Gastrocnemius medialis (tissue), 4 donors: ENCODE measurements around the gene GPC4. TPM values are rescaled to one million over a fixed set of nuclear protein-coding genes. Genes with fewer than 3 reads are reported as not detected.

ENCODE experiments used
- ATAC-seq, 2 donors: fragments of 150-250 bp; one replicate each; pipeline ENCODE4 v1.9.1; 2016
- DNase-seq, 2 donors: peaks; one replicate each; pipeline ENCODE4 v3.0.0-alpha.2; 2019
- H3K27ac ChIP-seq, 4 donors: fragments of 200-600 bp; sonication (generic); 1 replicate in 1 of 4; 2 replicates in 3 of 4; pipeline ENCODE4 v1.5.1; 2016 to 2018; ENCODE audit warnings: mild to moderate bottlenecking in 2 of 4, moderate library complexity in 1 of 4
- H3K27me3 ChIP-seq, 3 donors: fragments of 200-600 bp; sonication (generic) in 2 of 3; 1 replicate in 1 of 3; 2 replicates in 2 of 3; pipeline versions ENCODE4 v1.5.1 to v1.6.0; 2016 to 2019; ENCODE audit warnings: mild to moderate bottlenecking in 1 of 3, moderate library complexity in 1 of 3
- H3K36me3 ChIP-seq, 2 donors: fragments of 200-600 bp; sonication (generic) in 1 of 2; one replicate each; pipeline ENCODE4 v1.5.1; 2017 to 2018
- H3K4me1 ChIP-seq, 2 donors: fragments of 200-600 bp; sonication (generic) in 1 of 2; one replicate each; pipeline ENCODE4 v1.5.1; 2016 to 2017; ENCODE audit warnings: mild to moderate bottlenecking in 2 of 2
- H3K4me3 ChIP-seq, 4 donors: fragments of 200-600 bp; sonication (generic) in 3 of 4; 1 replicate in 1 of 4; 2 replicates in 3 of 4; pipeline ENCODE4 v1.5.1; 2016 to 2019; ENCODE audit warnings: mild to moderate bottlenecking in 2 of 4
- H3K9me3 ChIP-seq, 3 donors: fragments of 200-600 bp; sonication (generic) in 2 of 3; 1 replicate in 1 of 3; 2 replicates in 2 of 3; pipeline ENCODE4 v1.5.1; 2016 to 2019
- POLR2A ChIP-seq, 2 donors: fragments of 450-650 bp; IDR thresholded peaks; one replicate each; pipeline ENCODE4 v1.6.1; 2017; ENCODE audit warnings: antibody characterized with exemption in 2 of 2, mild to moderate bottlenecking in 2 of 2, moderate library complexity in 2 of 2
- in situ Hi-C, 4 donors: fragments of 200-750 bp; cut with MboI; loops; one replicate each; pipeline versions ENCODE4 v1.15.0 to v1.8.0; 2017; ENCODE audit warnings: low sequenced_read_pairs in 4 of 4
- intact Hi-C: fragments of 100-400 bp; cut with DNase I; formaldehyde crosslinking; loops from one replicate; pipeline ENCODE4 v1.15.1; 2023; ENCODE audit warnings: low total_unique reads
- total RNA-seq, 4 donors: library from RNA; depleted of rRNA; stranded (reverse); fragments of >200 nt; gene quantifications; one replicate each; pipeline versions ENCODE4 v1.1.0 to v1.2.3, GENCODE V29; 2016
- TF ChIP-seq, protein P1 (sequence below), 5 experiments: fragments of 450-650 bp in 3 of 5; fragments of 200-600 bp in 2 of 5; sonication (generic) in 2 of 5; IDR thresholded peaks in 4 of 5; conservative IDR thresholded peaks in 1 of 5; 1 replicate in 4 of 5; 2 replicates in 1 of 5; pipeline ENCODE4 v1.5.1; 2016 to 2019; ENCODE audit warnings: antibody characterized with exemption in 5 of 5, mild to moderate bottlenecking in 3 of 5, moderate library complexity in 3 of 5

The GPC4 gene
- total RNA-seq, 4 donors from 2014 or later, result 3.1 to 14.9 (median 9.6) TPM

DNA sequence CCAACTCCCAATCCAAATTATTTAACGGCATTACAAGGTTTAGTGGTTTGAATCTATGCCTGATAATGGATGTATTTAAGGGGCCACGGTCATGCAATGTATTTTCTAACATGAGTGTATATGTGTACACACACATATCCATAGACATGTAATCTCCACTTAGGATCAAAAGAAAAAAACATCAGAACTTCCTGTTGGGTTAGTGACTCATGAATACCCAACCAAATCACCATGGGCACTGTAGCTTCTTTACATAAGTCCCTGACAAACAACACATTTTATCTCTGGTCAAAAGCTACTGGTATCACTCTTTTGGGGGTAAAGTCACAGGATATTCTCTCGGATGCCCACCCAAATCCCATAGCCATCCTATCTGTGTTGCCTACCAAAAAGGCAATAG is 160.6 kb downstream of the GPC4 start:
- no peaks in the 10 kb centered on the region for H3K36me3 ChIP-seq
- no peaks in the 10 kb centered on the region for H3K9me3 ChIP-seq
- TF ChIP-seq, protein P1, sequence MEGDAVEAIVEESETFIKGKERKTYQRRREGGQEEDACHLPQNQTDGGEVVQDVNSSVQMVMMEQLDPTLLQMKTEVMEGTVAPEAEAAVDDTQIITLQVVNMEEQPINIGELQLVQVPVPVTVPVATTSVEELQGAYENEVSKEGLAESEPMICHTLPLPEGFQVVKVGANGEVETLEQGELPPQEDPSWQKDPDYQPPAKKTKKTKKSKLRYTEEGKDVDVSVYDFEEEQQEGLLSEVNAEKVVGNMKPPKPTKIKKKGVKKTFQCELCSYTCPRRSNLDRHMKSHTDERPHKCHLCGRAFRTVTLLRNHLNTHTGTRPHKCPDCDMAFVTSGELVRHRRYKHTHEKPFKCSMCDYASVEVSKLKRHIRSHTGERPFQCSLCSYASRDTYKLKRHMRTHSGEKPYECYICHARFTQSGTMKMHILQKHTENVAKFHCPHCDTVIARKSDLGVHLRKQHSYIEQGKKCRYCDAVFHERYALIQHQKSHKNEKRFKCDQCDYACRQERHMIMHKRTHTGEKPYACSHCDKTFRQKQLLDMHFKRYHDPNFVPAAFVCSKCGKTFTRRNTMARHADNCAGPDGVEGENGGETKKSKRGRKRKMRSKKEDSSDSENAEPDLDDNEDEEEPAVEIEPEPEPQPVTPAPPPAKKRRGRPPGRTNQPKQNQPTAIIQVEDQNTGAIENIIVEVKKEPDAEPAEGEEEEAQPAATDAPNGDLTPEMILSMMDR (IDR thresholded peaks at IDR 0.05 in 4 of 5, conservative IDR thresholded peaks at IDR 0.05 in 1 of 5), result no peak
- no peak for TF ChIP-seq POLR2A (IDR thresholded peaks at IDR 0.05)
- H3K4me3 ChIP-seq, result no peak overlapping the region
- ATAC-seq (no peak), DNase-seq (no peak)
- intact Hi-C loops, result no loop called here
- H3K27me3 ChIP-seq, result no peaks in the 10 kb centered on the region
- H3K4me1 ChIP-seq, result no peaks in the 10 kb centered on the region
- no peak overlapping the region for H3K27ac ChIP-seq
- in situ Hi-C loops, result no loop called here

DNA sequence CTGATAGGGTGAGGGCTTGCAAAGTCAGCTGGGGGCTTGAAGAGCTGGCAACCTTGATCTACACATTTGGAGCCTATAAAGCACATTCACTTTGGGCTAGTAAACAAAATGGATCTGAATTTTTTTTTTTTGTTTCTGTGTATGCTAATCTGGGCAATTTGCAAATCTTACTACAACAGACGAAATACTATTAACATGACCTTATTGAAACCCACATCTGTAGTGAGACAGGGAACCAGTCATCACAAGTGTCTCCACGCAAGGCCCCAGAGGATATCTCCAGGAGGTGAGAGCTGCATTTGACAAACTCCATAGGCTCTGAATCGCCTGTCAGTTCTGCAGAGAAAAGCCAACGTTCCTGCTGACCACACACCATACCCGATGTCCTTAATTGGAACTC is 164.1 kb downstream of the GPC4 start:
- no peak overlapping the region for H3K27ac ChIP-seq
- H3K9me3 ChIP-seq, result peaks cover 0 to 10% (median 0%) of the 10 kb centered on the region in 3 donors
- no peak for ATAC-seq
- TF ChIP-seq, protein P1 (IDR thresholded peaks at IDR 0.05 in 4 of 5, conservative IDR thresholded peaks at IDR 0.05 in 1 of 5), result no peak
- TF ChIP-seq POLR2A (IDR thresholded peaks at IDR 0.05), result no peak
- no peak overlapping the region for H3K4me3 ChIP-seq
- in situ Hi-C loops, result no loop called here
- no peaks in the 10 kb centered on the region for H3K36me3 ChIP-seq
- intact Hi-C loops, result no loop called here
- no peak for DNase-seq
- H3K27me3 ChIP-seq, result no peaks in the 10 kb centered on the region
- no peaks in the 10 kb centered on the region for H3K4me1 ChIP-seq

DNA sequence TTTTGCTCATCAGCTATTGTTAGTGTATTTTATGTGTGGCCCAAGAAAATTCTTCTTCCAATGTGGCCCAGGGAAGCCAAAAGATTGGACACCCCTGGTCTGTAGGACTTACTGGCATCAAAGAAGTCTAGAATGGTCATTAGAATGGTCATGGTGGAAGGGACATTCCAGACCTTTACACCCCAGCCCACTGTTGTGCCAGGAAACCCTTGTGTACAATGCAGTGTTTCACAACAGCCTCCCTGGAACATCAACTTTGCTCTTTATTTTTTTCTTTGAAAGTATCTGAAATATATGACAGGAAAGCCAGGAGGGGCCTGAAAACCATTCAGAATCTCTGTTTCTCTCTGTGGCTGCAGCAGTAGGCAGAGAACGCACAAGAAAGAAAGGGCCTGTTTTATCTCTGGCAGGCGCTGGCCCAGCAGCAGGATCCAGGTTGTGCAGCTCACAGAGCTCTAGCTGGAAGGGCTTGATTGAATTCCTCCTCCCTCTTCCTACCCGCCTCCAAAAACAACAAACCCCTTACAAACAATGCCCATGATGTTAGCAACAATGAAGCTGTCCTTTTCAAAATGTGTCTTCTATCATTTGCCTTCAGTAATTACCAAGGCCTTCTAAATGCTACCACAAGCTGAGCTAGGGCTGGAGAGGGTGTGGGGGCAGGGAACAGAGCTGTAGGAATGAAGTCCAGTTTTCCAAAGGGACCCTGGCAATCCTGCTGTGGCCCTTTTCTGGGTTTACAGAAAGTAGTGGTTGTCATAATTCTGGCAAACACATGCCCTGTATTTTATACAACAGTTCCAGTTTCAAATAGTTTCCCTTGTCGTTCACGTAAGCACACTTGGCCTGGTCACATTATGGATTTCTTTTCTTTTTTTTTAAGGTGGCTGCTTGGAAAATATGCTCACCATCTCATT is 164.8 kb downstream of the GPC4 start:
- Histone ChIP-seq H3K27me3 (no peaks in the 10 kb centered on the region), H3K4me3 (no peak overlapping the region), H3K27ac (no peak overlapping the region), H3K4me1 (no peaks in the 10 kb centered on the region), H3K9me3 (peaks cover 0 to 10% (median 0%) of the 10 kb centered on the region in 3 donors), H3K36me3 (no peaks in the 10 kb centered on the region)
- no peak for TF ChIP-seq POLR2A (IDR thresholded peaks at IDR 0.05)
- TF ChIP-seq, protein P1 (IDR thresholded peaks at IDR 0.05 in 4 of 5, conservative IDR thresholded peaks at IDR 0.05 in 1 of 5), result no peak
- in situ Hi-C loops (no loop called here), intact Hi-C loops (no loop called here)
- ATAC-seq (no peak), DNase-seq (no peak)

Other genes starting within 250 kb of the GPC4 start
- gene TFDP3, start 197.1 kb downstream of the GPC4 start, total RNA-seq, result not detected